Mucosa of rectum (tissue), 2 donors: ENCODE data around the gene NDUFS7.
A peak's percentile ranks its signal among the peaks of the same experiment; 100 is the strongest.

Experiments used
- H3K27ac ChIP-seq, 2 donors: one replicate each; pipeline ENCODE4 v1.7.0; 2013; ENCODE audit warnings: inconsistent platforms in 2 of 2, low read depth in 2 of 2, low read length in 2 of 2
- H3K27me3 ChIP-seq, 2 donors: one replicate each; pipeline ENCODE4 v1.7.0; 2013; ENCODE audit warnings: low read length in 2 of 2; ENCODE audit not compliant: control insufficient read depth in 2 of 2, insufficient read depth in 2 of 2
- H3K36me3 ChIP-seq, 2 donors: one replicate each; pipeline ENCODE4 v1.7.0; 2013; ENCODE audit warnings: low read length in 2 of 2; ENCODE audit not compliant: control insufficient read depth in 2 of 2, insufficient read depth in 2 of 2
- H3K4me1 ChIP-seq, 2 donors: one replicate each; pipeline ENCODE4 v1.7.0; 2013; ENCODE audit warnings: low read length in 2 of 2, mild to moderate bottlenecking in 1 of 2; ENCODE audit not compliant: control insufficient read depth in 2 of 2, insufficient read depth in 2 of 2
- H3K4me3 ChIP-seq, 2 donors: one replicate each; pipeline ENCODE4 v1.7.0; 2013; ENCODE audit warnings: low read length in 2 of 2
- H3K9ac ChIP-seq, 2 donors: one replicate each; pipeline ENCODE4 v1.7.0; 2013; ENCODE audit warnings: low read length in 2 of 2, low read depth in 1 of 2, mild to moderate bottlenecking in 1 of 2
- H3K9me3 ChIP-seq, 2 donors: one replicate each; pipeline ENCODE4 v1.7.0; 2013; ENCODE audit warnings: low read length in 2 of 2; ENCODE audit not compliant: control insufficient read depth in 2 of 2
- donor health status: healthy.
- donor health status: Normal muscosa, but diverticular disease.

NDUFS7 gene

DNA sequence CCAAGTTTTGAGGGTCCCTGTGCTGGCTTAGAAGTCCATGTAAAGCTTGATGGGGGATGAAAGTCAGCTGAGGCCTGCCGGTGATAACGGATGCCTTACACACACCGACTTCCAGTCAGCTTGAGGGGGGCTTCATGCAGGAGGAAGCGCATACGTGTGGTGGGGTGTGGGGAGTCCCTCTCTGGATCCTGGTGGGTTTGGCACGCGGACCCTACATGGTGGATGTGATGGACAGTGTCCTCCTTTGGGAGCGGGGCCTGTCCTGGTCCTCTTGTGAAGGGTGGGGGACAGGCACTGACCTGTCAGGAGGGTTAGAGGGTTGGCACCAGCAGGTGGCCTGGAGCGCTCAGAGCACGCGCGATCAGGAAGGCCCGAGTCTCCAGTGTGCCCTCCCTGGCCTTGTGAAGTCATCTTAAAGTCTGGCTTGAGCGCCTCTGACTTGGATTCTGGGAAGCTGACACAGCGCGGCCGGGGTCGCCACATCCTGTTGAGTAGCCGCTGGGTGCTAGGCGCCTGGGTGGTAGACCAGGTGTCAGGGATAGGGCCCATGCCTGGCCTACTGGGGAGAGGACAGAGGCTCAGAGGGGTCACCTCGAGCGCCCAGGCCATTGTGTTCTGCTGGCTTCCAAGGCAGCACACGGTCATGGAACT, 26.6 kb downstream of the NDUFS7 start:
- no peak overlapping the region for H3K4me3 ChIP-seq
- no peaks in the 10 kb centered on the region for H3K9me3 ChIP-seq
- H3K4me1 ChIP-seq = peaks cover 35 to 45% of the 10 kb centered on the region in 2 donors
- no peak overlapping the region for H3K9ac ChIP-seq
- peaks cover 7 to 21% of the 10 kb centered on the region in 2 donors for H3K36me3 ChIP-seq
- no peaks in the 10 kb centered on the region for H3K27me3 ChIP-seq
- no peak overlapping the region for H3K27ac ChIP-seq

DNA sequence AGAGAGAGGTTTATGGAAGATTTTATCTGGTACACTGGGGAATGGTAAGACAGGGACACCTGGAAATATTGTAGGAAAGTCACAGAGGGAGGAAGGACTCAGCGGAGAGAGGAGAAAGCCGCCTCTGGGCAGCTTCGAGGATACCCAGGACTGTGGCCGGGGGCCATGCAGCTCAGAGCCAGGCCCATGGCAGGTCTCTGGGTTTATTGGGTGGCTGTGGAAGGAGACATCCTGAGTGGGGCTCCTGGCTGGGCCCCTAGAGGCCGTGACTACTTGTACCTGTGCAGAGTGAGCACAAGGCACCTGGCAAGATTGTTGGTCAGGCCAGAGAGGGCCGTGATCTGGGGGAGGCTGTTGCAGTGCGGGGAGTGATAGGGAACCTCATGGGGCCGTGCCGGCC, 27.1 kb downstream of the NDUFS7 start:
- no peak overlapping the region for H3K9ac ChIP-seq
- peaks cover 7 to 21% of the 10 kb centered on the region in 2 donors for H3K36me3 ChIP-seq
- no peak overlapping the region for H3K27ac ChIP-seq
- no peaks in the 10 kb centered on the region for H3K27me3 ChIP-seq
- no peak overlapping the region for H3K4me3 ChIP-seq
- no peaks in the 10 kb centered on the region for H3K9me3 ChIP-seq
- H3K4me1 ChIP-seq = peaks cover 40 to 49% of the 10 kb centered on the region in 2 donors

DNA sequence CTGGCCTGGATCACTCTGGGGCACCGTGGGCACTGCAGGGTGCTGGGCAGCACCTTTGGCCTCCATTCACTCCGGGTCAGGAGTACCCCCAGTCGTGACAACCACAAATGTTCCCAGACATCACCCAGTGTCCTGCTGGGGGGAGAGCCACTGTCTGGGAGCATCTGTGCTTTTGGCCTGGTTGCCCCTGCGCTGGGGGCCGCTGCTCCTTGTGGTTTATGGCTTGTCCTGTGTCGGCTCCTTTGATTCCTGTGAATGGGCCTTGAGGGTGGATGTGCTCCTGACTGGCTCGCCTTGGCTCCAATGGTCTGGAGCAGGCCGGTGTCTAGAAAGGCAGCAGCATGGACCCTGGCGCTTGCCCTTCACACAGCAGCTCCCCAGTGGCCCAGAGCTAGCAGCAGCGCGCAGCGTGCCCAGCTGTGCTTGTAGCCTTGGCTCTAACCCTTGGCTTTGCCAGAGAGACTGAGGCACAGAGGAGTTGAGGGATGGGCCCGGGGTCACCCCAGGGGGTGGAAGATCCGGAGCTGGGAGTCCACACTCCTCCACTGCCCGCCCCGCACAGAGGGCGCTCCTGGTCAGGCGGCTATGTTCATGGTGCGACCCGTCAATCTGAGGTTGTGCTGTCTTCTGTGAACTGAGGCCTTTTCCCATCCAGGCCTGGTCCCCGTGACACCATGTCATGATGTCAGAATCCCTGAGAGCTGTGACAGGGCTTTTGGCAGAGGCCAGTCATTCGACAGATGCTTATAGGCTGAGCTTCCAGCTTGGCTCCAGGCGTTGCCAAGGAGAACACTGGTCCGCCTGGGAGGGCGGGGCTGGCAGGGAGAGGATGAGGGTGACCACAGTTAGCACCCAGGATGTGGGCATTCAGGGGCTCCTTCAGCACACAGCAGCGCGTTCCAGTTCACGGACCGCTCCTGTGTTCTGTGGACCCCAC, 27.8 kb downstream of the NDUFS7 start:
- Histone ChIP-seq H3K27ac (no peak overlapping the region), H3K9ac (no peak overlapping the region), H3K4me3 (no peak overlapping the region), H3K27me3 (no peaks in the 10 kb centered on the region), H3K36me3 (peaks cover 7 to 27% of the 10 kb centered on the region in 2 donors), H3K4me1 (peaks cover 45 to 53% of the 10 kb centered on the region in 2 donors), H3K9me3 (no peaks in the 10 kb centered on the region)

GRCh38 chr19:1412323-1412923, 28.7 kb downstream of the NDUFS7 start:
- Histone ChIP-seq H3K27me3 (no peaks in the 10 kb centered on the region), H3K9me3 (no peaks in the 10 kb centered on the region), H3K27ac (no peak overlapping the region), H3K4me3 (no peak overlapping the region), H3K9ac (no peak overlapping the region), H3K36me3 (peaks cover 11 to 31% of the 10 kb centered on the region in 2 donors), H3K4me1 (peaks cover 41 to 51% of the 10 kb centered on the region in 2 donors)

- H3K9me3 ChIP-seq = no peaks in the 10 kb centered on the region
- no peak overlapping the region for H3K4me3 ChIP-seq
- no peak overlapping the region for H3K27ac ChIP-seq
- no peaks in the 10 kb centered on the region for H3K27me3 ChIP-seq
- H3K4me1 ChIP-seq = peaks cover 41 to 51% of the 10 kb centered on the region in 2 donors
- H3K36me3 ChIP-seq = peaks cover 14 to 37% of the 10 kb centered on the region in 2 donors
- H3K9ac ChIP-seq = no peak overlapping the region
These were observed 29.5 kb downstream of the NDUFS7 start for GRCh38 chr19:1412995-1413800.

GRCh38 chr19:1416014-1416841, 32.5 kb downstream of the NDUFS7 start:
- Histone ChIP-seq H3K4me3 (no peak overlapping the region), H3K36me3 (peaks cover 37 to 57% of the 10 kb centered on the region in 2 donors), H3K27me3 (no peaks in the 10 kb centered on the region), H3K9ac (peak overlapping the region; percentile 9 to 59), H3K4me1 (peaks cover 19 to 27% of the 10 kb centered on the region in 2 donors), H3K9me3 (no peaks in the 10 kb centered on the region), H3K27ac (peak overlapping the region; percentile 66 to 68)

DNA sequence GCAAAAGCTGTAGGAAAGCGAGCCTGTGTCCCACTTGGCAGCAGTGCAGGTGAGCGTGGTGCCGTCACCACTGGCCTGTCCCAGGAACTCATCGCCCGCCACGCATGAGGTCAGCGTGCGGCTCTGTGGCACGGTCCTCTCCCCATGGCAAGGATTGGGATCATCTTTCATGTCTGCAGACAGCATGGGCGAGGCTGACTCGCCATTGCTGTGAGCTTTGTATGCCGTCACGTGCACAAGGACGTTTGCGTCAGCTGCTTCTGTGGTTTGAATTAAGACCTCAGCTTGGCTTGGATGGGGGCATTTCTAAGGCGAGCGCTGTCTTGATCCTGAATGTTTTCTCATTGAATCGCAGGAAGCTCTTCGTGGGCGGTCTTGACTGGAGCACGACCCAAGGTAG, 33.4 kb downstream of the NDUFS7 start:
- Histone ChIP-seq H3K36me3 (peaks cover 40 to 63% of the 10 kb centered on the region in 2 donors), H3K4me3 (no peak overlapping the region), H3K9me3 (no peaks in the 10 kb centered on the region), H3K9ac (no peak overlapping the region), H3K27ac (no peak overlapping the region), H3K4me1 (peaks cover 19% of the 10 kb centered on the region in 2 donors), H3K27me3 (no peaks in the 10 kb centered on the region)

DNA sequence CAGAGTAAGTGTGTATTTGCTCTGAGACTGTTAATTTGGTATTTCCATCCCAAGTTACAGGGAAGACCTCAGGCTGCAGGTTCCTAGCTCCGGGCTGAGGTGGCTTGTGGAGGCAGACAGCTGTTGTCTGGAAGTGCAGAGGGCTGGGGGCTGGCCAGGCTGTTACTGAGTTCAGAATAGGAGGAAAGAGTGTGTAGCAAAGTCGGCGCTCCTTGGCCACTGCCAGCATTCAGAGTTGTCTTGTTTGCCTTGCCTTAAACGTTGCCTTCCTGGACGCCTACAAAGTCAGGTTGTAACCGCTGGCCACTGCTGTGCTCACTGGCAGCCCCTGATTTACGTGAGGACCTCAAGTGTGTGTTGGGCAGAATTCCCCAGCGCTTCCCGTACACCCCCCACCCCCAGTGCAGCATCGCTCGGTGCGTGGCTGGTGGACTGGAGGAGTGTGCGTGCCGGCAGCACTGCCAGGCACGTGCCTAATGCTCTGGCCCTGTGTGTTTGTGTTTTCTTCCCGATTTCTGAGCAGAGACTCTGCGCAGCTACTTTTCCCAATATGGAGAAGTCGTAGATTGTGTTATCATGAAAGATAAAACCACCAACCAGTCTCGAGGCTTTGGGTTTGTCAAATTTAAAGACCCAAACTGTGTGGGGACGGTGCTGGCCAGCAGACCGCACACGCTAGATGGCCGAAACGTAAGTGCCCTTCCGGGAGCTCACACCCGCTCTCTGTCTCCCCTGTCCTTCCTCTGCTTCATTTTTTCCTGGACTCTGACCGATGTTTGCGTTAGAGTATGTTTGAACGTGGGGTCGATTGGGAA, 34.2 kb downstream of the NDUFS7 start:
- Histone ChIP-seq H3K36me3 (peaks cover 46 to 63% of the 10 kb centered on the region in 2 donors), H3K4me1 (peaks cover 16 to 19% of the 10 kb centered on the region in 2 donors), H3K4me3 (no peak overlapping the region), H3K9ac (no peak overlapping the region), H3K9me3 (no peaks in the 10 kb centered on the region), H3K27me3 (no peaks in the 10 kb centered on the region), H3K27ac (no peak overlapping the region)
